Subcutaneous adipose tissue (tissue), 4 donors: ENCODE measurements around the gene COX8C. TPM values are rescaled to one million over a fixed set of nuclear protein-coding genes. Genes with fewer than 3 reads are reported as not detected.

ENCODE experiments used
- total RNA-seq, 4 donors: library from RNA; depleted of rRNA; stranded (reverse); fragments of >200 nt; gene quantifications; one replicate each; pipeline ENCODE4 v1.1.0, GENCODE V29; 2016
- TF ChIP-seq, protein P1 (sequence below): fragments of 450-650 bp; IDR thresholded peaks from one replicate; pipeline ENCODE4 v1.5.1; 2016; ENCODE audit warnings: low read depth, mild to moderate bottlenecking, control low read depth, antibody characterized with exemption, moderate library complexity

Gene COX8C
- total RNA-seq, 4 donors from 2014 or later: not detected

DNA sequence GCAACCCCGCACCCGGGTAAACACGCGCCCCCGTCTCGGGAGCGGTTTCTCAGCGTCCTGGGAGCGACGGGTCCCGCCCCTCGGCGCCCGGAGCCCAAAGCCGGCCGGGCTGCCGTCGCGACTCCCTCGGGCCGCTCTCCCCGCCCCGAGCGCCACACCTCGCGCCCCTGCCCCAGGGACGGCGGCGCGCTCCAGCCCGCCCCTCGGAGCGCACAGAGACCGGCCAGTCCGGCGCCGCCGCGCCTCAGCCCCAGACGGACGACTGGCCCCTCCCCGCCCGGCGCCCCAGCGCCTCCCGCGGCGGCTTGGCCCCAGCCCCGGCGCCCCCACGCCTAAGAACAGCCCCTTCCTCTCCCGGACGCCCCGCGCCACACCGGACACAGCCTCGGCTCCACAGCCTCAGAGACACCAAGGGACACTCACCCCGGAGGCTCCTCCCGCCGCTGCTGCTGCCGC, 14.6 kb upstream of the COX8C start:
- TF ChIP-seq, protein P1, sequence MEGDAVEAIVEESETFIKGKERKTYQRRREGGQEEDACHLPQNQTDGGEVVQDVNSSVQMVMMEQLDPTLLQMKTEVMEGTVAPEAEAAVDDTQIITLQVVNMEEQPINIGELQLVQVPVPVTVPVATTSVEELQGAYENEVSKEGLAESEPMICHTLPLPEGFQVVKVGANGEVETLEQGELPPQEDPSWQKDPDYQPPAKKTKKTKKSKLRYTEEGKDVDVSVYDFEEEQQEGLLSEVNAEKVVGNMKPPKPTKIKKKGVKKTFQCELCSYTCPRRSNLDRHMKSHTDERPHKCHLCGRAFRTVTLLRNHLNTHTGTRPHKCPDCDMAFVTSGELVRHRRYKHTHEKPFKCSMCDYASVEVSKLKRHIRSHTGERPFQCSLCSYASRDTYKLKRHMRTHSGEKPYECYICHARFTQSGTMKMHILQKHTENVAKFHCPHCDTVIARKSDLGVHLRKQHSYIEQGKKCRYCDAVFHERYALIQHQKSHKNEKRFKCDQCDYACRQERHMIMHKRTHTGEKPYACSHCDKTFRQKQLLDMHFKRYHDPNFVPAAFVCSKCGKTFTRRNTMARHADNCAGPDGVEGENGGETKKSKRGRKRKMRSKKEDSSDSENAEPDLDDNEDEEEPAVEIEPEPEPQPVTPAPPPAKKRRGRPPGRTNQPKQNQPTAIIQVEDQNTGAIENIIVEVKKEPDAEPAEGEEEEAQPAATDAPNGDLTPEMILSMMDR: no peak

DNA sequence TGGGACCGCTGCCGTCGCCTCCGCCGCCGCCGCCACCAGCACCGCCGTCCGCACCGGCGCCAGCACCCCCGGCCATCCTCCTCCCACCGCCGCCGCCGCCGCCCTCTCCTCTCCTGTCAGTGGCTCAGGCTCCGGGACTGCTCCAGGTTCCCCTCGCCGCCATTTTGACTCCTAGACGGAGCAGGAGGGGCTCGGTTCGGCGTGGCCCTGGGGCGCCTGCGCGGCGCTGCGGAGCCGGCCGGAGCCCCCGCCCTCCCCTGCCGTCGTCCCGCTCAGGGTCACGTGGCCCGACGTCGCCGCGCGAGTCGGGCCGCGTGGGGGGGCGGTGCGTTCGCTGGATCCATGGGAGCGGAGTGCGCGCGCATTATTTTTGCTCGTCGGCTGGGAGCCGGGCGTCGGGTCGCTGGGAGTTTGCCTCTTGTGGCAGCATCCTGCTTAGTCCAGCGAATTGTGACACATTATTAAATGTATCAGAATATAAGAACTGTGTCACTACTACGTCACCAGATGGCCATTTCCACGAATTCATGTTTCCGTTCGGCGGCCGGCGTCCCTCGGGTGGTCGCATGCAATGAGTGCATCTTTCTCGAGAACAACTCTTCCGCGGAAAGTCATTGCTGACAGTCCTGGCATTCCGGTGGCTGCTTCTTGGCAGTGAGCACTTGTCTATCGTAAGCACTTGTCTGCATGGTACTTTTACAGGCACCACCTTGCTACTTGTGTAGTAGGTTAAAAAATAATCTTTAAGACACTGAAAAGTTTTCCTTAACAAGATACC, 13.9 kb upstream of the COX8C start, which contains the start of gene BTBD7:
Gene BTBD7 (minus strand): TSS at position 184 of the 778 bp plus-strand sequence. CDS start 36,985 bp downstream, outside the sequence.
- TF ChIP-seq, protein P1: no peak

DNA sequence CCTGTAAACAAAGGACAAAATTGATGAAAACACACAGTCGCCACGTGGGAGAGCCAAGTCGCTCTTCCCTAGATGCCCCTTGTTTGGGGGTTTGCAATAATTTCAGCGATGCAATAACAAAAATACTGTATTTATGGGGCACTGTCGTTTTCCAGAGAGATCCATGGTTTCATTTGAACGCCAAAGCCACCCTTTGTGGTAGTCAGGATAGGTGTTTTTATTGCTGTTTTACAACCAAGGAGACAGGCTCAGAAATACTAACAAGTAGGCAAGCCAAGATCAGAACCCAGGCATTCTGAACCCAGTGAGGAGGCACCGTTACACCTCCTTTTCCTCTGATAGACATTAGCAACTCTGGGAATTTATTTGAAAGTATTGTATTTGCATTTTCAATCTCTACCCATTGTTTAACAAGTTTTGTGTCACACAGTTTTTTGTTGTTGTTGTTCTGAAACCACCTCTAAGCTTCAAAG, 13.3 kb upstream of the COX8C start:
- TF ChIP-seq, protein P1: no peak

DNA sequence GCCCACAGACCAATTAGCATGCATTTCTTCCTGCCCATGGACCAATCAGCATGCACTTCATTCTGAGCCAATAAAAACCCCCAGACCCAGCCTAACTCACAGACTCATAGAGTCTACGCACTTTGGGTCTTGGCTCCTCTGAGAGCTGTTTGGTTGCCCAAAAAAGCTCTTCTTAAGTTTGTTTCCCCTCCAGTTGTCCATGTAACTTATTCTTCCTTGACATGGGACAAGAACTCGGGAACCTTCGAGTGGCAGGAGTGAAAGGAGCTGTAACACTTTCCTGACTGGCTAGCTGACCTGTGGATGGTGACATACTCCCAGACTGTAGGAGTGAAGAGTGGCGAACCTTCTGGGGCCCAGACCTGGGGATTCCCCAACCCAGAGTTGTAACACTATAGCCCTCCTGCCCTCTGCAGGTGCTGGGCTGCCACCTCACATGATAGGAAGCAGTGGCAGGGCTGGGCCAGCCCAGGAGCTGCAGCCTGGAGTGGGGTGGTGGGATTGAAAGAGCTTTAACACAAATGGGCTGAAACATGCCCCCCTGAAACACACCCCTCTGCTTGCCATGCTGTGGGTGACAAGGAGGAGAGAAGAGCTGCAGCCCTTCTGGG, 9.7 kb upstream of the COX8C start:
- TF ChIP-seq, protein P1: no peak

DNA sequence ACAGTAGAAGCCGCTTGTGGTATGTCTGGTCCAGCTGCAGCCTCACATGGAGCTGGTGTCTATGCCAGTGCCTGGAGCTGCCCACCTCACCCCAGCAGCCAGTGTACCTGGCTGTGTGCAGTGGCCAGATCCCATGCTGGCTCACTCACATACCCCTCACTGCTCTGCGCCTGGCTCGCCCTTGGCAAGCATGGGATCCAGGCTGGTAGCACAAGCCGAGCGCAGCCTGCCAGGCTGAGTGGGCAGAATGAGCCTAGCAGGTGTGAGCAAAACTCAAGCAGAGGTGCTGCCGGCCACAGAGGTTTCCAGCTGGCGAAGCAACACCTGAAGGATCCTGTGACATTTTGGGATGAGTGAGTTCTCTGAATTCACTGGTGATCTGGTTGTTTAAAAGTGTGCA, 9.1 kb upstream of the COX8C start:
- TF ChIP-seq, protein P1: no peak

DNA sequence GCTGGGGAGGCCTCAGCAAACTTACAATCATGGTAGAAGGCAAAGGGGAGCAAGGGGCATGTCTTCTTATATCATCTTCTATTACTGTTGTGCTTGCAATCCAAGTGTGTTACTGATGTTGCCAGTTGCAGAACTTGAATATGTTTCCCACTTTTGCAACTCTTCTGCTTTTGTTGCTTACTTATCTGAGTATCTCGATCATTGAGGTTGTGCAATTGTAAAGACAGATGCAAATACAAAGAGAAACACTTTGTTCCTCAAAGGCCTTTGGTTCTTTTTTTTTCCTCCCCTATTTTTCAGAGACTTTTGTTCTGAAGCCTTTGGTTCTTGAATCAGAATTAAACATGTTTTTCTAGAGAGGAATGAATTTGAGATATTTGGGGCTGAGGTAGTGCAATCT, 3.7 kb upstream of the COX8C start:
- TF ChIP-seq, protein P1: no peak

DNA sequence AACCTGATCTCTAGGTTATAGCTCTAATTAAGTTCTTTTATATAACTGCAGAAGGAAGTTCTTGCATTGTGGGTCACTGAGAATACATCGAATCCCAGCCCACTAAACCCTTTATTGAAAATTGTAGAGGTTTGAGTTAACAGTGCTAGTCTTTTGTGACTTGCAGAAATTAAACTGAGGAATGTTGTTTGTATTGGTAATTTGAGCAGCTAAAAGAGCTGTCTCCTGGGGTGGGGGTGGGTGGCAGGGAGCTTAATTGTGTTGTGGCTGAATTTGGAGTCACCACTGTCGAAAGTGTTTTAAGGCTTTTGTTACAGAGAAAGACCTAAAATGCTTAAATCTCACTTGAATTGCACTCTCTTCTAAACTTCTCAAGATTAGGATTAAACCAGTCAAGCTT, 3.2 kb upstream of the COX8C start:
- TF ChIP-seq, protein P1: no peak
